Measurements from ENCODE around the gene GLOD4.

- TF ChIP-seq CTCF (IDR thresholded peaks at IDR 0.05) = no peak
- TF ChIP-seq POLR2A (IDR thresholded peaks at IDR 0.05) = no peak
Observed at GRCh38 chr17:811051-811784, 29.1 kb upstream of the GLOD4 start.
